Vagina (tissue), 2 donors: ENCODE measurements around the gene TEX51.

Experiments
- CTCF ChIP-seq, 3 experiments: fragments of 450-650 bp in 2 of 3; fragments of 200-600 bp in 1 of 3; sonication (generic) in 1 of 3; IDR thresholded peaks; one replicate each; pipeline ENCODE4 v1.5.1; 2017 to 2019; ENCODE audit warnings: antibody characterized with exemption in 3 of 3, mild to moderate bottlenecking in 2 of 3, moderate library complexity in 2 of 3
- POLR2AphosphoS5 ChIP-seq, 2 donors: sonication (generic); formaldehyde crosslinking; IDR thresholded peaks; one replicate each; pipeline ENCODE4 v1.9.0; 2017; ENCODE audit warnings: antibody characterized with exemption in 2 of 2, mild to moderate bottlenecking in 2 of 2, low read depth in 1 of 2; ENCODE audit not compliant: insufficient read depth in 1 of 2

GRCh38 chr2:126909781-126910180 lies 11.1 kb downstream of the TEX51 start:
- TF ChIP-seq CTCF (IDR thresholded peaks at IDR 0.05) (no peak), POLR2AphosphoS5 (IDR thresholded peaks at IDR 0.05; ENCODE audit: insufficient read depth in 1 of 2, low read depth in 1 of 2) (no peak)
